ENCODE data around the gene MSX1.

MSX1 gene

GRCh38 chr4:4871242-4871572 is 11.7 kb downstream of the MSX1 start:
- DNase-seq, result no peak

GRCh38 chr4:4871573-4872313 is 12.3 kb downstream of the MSX1 start:
- no peak for DNase-seq

GRCh38 chr4:4872314-4872903 is 12.9 kb downstream of the MSX1 start:
- DNase-seq, result no peak

GRCh38 chr4:4873203-4873602 is 13.7 kb downstream of the MSX1 start:
- DNase-seq, result no peak

GRCh38 chr4:4874254-4874653 is 14.8 kb downstream of the MSX1 start:
- DNase-seq, result no peak

- DNase-seq, result no peak
Observed at GRCh38 chr4:4875147-4875546, 15.7 kb downstream of the MSX1 start.

GRCh38 chr4:4875611-4876010 is 16.1 kb downstream of the MSX1 start:
- DNase-seq, result no peak

GRCh38 chr4:4876945-4877661 is 17.6 kb downstream of the MSX1 start:
- DNase-seq, result no peak

GRCh38 chr4:4880492-4880891 is 21.0 kb downstream of the MSX1 start:
- no peak for DNase-seq

- DNase-seq, result no peak
Observed at GRCh38 chr4:4881432-4881831, 22.0 kb downstream of the MSX1 start.

GRCh38 chr4:4884611-4885010 is 25.1 kb downstream of the MSX1 start:
- DNase-seq, result no peak

GRCh38 chr4:4887426-4887825 is 28.0 kb downstream of the MSX1 start:
- DNase-seq, result no peak

- no peak for DNase-seq
Observed at GRCh38 chr4:4888695-4889094, 29.2 kb downstream of the MSX1 start.

GRCh38 chr4:4889781-4890180 is 30.3 kb downstream of the MSX1 start:
- DNase-seq, result no peak

- no peak for DNase-seq
Observed at GRCh38 chr4:4890574-4891255, 31.2 kb downstream of the MSX1 start.

- DNase-seq, result no peak
Observed at GRCh38 chr4:4893721-4894120, 34.3 kb downstream of the MSX1 start.

GRCh38 chr4:4899202-4899925 is 39.9 kb downstream of the MSX1 start:
- DNase-seq, result no peak

- no peak for DNase-seq
Observed at GRCh38 chr4:4901877-4902276, 42.4 kb downstream of the MSX1 start.

GRCh38 chr4:4912155-4912554 is 52.7 kb downstream of the MSX1 start:
- no peak for DNase-seq

GRCh38 chr4:4913147-4913561 is 53.7 kb downstream of the MSX1 start:
- no peak for DNase-seq

Data from AML-193 (cell line).